Ramos (cell line): ENCODE measurements around the gene HMCN2.
"Not testable (repeated sequence)": the region's sequence is repeated elsewhere in the genome, so short reads cannot be mapped to it uniquely, and the experiment has no call there.

Experiments
- in situ Hi-C: fragments of 300-500 bp; cut with MboI; formaldehyde crosslinking; loops from one replicate; pipeline ENCODE4 v1.14.3; 2022; ENCODE audit warnings: low sequenced_read_pairs; ENCODE audit not compliant: unreplicated experiment

The HMCN2 gene

GRCh38 chr9:130381660-130382059, 116.1 kb downstream of the HMCN2 start:
- in situ Hi-C loops, result no loop called here

- in situ Hi-C loops, result no loop called here
Observed at GRCh38 chr9:130382096-130382495, 116.5 kb downstream of the HMCN2 start.

- in situ Hi-C loops, result no loop called here
Observed at GRCh38 chr9:130382636-130383349, 117.2 kb downstream of the HMCN2 start.

GRCh38 chr9:130383350-130383715, 117.8 kb downstream of the HMCN2 start:
- in situ Hi-C loops, result no loop called here

GRCh38 chr9:130383979-130384676, 118.6 kb downstream of the HMCN2 start:
- in situ Hi-C loops, result no loop called here

- in situ Hi-C loops, result no loop called here
Observed at GRCh38 chr9:130385257-130385656, 119.7 kb downstream of the HMCN2 start.

GRCh38 chr9:130387398-130387797, 121.8 kb downstream of the HMCN2 start:
- in situ Hi-C loops, result no loop called here

GRCh38 chr9:130387905-130388304, 122.3 kb downstream of the HMCN2 start:
- in situ Hi-C loops, result no loop called here

- in situ Hi-C loops, result no loop called here
Observed at GRCh38 chr9:130390390-130390789, 124.8 kb downstream of the HMCN2 start.

GRCh38 chr9:130390986-130391385, 125.4 kb downstream of the HMCN2 start:
- in situ Hi-C loops, result no loop called here

GRCh38 chr9:130391866-130392265, 126.3 kb downstream of the HMCN2 start:
- in situ Hi-C loops, result no loop called here

- in situ Hi-C loops, result no loop called here
Observed at GRCh38 chr9:130393681-130394071, 128.1 kb downstream of the HMCN2 start.

GRCh38 chr9:130394320-130394719, 128.8 kb downstream of the HMCN2 start:
- in situ Hi-C loops, result no loop called here

- in situ Hi-C loops, result no loop called here
Observed at GRCh38 chr9:130394814-130395470, 129.4 kb downstream of the HMCN2 start.

GRCh38 chr9:130395810-130396435, 130.4 kb downstream of the HMCN2 start:
- in situ Hi-C loops, result no loop called here

GRCh38 chr9:130396581-130396980, 131.0 kb downstream of the HMCN2 start:
- in situ Hi-C loops, result no loop called here

- in situ Hi-C loops, result no loop called here
Observed at GRCh38 chr9:130398487-130399240, 133.1 kb downstream of the HMCN2 start.

- in situ Hi-C loops, result no loop called here
Observed at GRCh38 chr9:130399768-130400167, 134.2 kb downstream of the HMCN2 start.

GRCh38 chr9:130400870-130401269, 135.3 kb downstream of the HMCN2 start:
- in situ Hi-C loops, result no loop called here

GRCh38 chr9:130401742-130402141, 136.2 kb downstream of the HMCN2 start:
- in situ Hi-C loops, result not testable (repeated sequence)
